Islet precursor cell (in vitro differentiated cells): ENCODE measurements around the gene PRPSAP1.
"Not testable (repeated sequence)": the region's sequence is repeated elsewhere in the genome, so short reads cannot be mapped to it uniquely, and the experiment has no call there.

Source experiments
- DNase-seq: peaks from one replicate; pipeline ENCODE4 v3.0.0-alpha.2; 2018

The PRPSAP1 gene

DNA sequence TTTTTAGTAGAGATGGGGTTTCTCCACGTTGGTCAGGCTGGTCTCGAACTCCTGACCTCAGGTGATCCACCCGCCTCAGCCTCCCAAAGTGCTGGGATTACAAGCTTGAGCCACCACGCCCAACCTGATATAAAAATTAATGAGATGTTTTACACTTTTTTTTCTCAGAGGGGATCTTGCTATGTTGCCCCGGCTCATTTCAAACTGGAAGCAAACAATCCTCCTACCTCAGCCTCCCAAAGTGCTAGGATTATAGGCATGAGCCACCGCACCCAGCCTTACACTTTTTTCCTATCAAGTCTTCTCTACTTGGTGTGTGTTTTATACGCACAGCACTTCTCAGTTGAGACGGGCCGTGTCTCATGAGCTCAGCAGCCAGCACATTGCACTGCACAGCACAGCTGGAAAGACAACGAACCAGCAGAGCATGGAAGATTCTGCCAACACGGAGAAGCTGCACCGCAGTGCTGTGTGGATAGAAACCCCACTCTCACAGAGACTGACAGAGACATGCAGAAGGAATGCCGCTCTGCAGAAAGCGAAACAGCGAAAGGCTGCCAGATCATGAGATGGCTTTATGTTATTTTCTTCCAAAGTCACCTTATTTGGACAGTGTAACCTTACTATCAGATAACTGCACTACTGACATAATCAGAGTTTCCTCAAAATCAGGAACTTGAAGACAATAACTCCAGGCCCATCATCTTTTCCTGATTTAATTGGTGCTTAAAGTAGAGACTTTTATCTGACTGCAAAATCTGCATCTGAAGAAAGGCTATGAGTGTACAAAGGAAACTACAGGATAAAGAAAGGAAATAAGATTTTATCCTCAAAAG is 39.1 kb downstream of the PRPSAP1 start:
- no peak for DNase-seq

DNA sequence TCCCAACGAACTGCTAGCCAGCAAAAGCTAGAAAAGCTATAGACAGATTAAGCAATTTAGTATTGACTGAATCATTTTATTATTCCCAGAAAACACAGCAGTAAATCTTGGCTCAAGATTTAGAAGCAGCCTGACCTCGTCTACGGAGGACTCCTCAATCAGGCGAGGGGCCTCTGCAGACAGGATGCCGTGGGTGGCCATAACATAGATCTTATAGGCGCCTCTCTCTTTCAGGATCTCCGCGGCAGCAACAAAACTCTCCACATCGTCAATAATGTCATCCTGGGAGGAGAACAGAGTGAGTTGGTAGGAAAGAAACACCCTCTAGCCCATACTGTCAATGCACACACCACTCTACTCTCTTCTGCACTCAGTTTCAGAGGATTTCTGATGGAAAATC is 41.0 kb downstream of the PRPSAP1 start:
- DNase-seq = no peak

DNA sequence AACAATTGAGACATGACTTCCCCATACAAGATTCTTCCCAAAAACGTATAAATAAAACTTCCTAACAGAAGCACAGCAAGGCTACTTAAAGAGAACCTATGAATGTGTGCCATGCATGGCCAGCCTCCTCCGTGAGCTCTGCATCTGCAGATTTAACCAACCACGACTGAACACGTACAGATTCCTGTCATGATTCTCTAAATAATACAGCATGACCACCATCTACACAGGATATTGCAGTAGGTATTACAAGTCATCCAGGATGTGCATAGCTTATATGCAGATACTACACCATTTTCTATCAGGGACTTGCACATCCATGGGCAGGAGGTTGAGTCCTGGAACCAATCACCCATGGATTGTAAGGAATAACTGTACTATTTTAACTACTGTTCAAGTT is 44.3 kb downstream of the PRPSAP1 start:
- no peak for DNase-seq

DNA sequence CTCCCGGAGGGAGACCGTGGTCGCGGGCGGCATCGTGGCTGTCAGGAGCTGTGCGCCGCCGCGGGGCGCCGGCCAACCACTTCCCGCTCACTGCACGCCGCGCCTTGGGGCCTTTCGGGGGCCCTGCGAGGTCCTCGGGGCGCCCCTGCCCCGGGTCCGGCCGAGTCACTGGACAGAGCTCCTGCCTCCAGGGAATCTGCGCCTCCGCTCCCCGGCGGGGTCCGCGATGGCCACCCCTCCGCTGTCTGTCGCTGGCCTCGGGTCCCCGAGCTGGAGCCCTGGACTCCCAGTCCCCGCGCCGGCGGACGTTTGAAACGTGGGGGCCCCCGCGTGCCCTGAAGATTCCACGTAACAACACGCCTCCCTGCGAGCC is 45.8 kb downstream of the PRPSAP1 start, which contains the start of gene QRICH2:
Gene QRICH2, minus strand, starts transcription at position 311 of the 373 bp plus-strand sequence. Its CDS starts 278 bp downstream, at position 33.
- DNase-seq = no peak

DNA sequence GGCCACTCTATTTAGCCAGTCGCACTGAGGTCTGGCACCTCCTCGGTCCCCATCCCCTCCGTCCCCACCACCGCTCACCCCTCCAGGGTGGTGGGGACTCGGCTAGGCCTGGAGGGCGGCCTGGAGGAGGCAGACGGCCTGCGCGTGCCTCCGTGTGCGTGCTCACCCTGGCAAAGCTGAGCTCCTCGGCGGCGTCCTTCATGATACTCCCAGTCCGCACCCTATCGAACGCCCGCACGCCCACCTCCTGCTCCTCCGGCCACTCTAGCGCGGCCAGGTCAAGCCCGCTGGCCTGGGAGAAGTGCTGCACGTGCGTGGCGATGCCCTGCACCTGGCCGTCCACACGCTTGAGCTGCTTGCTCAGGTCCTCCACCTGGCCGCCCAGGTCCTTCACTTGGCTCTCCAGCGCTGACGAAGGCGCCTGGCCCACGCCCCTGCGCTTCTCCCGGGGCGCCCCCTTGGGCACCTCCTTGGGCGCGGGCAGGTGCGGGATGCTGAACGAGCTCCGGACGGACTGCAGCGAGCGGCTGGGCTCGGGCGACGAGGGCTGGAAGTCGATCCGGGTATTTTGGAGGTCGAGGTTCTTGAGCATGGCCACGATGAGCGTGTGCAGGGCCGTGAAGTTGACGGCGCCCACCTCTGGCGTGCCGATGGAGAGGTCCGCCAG is 46.3 kb downstream of the PRPSAP1 start:
- DNase-seq = no peak

DNA sequence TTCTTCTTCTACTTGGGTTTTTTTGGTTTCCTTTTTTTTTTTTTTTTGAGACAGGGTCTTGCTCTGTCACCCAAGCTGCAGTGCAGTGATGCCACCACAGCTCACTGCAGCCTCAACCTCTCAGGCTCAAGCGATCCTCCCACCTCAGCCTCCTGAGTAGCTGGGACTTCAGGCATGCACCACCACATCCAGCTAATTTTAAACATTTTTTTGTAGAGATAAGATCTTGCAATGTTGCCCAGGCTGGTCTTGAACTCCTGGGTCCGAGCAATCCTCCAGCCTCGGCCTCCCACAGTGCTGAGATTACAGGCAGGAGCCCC is 48.6 kb downstream of the PRPSAP1 start:
- DNase-seq = not testable (repeated sequence)

DNA sequence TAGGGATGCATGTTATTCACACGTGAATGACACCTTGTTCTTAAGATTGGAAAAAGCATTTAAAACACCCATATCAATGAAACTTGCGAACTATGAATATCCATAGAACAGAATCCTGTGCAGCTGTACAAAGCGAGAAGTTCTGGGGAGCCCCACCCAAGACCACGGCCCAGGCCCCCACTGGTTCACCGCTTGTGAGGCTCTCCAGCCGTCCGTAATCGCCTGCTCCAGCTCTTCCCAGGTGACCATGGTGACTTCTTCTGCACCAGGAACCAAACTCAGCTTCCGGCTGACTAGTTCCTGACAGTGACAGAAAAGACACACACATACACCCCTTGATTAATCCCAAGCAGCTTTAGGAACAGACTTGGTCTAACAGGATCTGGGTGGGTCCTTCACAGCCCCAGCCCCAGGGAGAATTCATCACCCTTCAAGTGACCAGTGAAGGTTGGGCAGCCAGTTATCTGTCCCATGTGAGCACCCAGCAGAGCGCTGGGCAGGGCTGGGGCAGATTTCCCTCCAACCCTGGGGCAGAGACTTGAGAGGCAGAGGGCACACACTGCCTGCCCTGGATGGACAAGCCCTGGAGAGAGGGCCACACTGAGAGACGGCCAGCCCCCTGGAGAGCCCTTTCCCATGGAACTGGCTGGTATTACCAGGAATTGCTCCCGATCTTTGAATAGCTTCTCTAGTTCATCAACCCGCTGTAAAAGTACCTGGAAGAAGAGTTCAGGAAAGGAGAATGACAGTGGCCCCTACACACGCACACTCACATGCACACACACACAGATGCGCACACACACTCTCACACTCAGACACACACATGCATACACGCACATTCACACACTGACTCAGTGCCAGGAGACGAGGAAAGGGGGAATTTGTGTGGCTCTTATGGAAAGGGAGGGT is 49.2 kb downstream of the PRPSAP1 start:
- DNase-seq = peak; percentile 55

DNA sequence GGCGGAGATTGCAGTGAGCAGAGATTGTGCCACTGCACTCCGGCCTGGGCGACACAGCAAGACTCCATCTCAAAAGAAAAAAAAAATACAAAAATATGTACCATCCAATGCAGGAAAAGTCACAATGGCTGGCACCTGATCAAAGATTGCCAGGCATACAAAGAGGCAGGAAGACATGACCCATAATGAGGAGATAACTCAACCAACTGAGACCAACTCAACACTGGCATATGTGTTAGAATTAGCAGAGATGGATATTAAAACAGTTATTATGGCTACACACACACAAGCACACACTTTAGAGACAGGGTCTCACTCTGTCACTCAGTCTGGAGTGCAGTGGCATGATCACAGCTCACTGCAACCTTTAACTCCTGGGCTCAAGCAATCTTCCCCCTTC is 56.3 kb downstream of the PRPSAP1 start:
- DNase-seq = no peak

DNA sequence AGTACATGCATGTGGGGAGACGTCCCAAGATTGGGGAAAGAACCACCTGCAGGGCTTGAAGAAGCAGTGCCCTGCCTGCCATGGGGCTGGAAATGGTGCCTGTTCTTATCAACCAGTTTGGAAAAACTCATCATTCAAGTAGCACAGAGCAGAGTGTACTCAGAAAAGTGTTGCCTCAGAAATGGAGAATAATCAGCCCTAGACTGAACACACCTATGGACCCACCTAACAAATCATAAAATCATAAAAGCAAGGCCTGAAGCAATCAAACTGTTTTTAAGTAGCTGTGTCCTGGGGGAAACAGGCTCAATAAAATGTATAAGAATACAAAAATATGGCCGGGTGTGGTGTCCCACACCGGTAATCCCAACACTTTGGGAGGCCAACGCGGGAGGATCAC is 56.8 kb downstream of the PRPSAP1 start:
- DNase-seq = no peak

DNA sequence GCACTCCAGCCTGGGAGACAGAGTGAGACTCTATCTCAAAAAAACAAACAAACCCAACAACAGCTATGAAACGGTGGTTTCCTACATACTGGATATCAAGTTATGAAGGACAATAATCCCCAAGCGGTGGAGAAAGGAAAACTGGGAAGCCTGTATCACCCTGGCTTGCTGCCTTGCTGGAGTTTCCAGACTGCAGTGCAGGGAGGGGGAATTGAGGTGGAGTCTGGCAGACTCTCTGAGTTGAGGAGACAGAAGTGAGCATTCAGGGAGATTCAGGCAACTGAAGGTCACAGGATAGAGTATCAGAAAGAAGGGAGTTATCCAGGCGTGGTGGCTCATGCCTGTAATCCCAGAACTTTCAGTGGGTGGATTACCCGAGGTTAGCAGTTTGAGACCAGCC is 57.5 kb downstream of the PRPSAP1 start:
- no peak for DNase-seq

DNA sequence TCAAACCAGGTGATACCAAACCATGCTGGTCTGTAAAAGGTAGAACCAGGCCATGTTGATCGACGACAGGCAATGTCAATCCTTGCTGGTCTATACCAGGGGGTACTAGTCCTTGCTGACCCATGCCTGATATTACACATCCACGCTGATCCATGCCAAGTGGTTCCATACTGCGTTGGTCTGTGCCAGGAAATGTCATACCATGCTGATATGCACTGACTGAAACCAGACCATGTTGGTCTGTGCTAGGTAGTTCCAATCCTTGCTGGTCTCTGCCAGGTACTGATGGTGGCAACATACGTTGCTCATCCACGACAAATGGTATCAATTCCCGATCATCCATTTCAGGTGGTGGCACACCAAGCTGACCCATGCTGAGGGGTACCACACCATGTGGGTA is 60.6 kb downstream of the PRPSAP1 start:
- DNase-seq = no peak

DNA sequence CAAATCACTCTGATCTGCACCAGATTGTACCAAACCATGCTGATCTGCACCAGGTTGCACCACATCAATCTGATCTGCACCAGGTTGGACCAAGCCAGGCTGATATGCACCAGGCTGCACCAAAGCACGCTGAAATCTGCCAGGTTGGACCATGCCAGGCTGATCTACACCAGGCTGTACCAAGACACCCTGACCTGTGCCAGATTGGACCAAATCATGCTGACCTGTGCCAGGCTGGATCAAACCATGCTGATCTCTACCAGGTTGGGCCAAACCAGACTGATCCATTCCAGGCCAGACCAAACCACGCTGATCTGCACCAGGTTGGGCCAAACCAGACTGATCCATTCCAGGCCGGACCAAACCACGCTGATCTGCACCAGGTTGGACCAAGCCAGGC is 61.1 kb downstream of the PRPSAP1 start:
- DNase-seq = no peak

DNA sequence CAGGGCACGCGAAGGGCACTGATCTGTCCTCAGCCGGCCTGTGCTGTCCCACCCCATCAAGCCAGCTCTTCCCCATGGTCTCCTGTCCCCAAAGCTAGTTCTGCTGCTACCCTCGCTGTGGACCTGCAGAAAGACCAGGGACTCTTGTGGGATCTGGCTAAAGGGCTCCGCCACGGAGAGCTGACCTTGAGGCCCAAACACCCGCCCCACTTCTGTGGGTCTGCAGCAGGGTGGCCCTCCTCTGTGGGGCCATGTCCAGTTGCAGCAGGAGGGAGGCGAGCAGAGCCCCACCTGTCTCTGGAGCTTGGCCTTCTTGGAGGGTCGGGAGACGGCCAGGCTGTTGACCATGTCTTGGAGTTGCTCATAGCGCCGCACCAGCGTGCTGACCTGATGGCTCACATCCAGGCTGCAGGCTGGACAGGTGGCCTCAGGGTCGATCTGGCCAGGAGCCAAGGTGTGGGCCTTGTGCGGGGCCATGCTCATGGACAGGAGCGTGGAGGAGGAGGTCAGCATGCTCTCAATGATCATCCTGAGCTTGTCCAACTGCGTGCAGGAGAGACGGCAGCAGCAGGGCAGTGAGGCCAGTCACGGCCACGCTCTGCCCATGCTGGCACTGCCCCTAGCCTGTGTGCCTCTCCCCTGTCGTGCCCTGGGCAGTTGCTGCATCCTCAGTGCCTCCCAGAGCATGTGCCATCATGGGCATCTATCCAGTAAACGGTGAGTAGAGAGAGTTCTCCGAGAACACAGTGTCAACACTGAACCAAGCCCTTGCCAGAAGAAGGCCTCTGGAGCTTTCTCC is 71.9 kb downstream of the PRPSAP1 start:
- no peak for DNase-seq

DNA sequence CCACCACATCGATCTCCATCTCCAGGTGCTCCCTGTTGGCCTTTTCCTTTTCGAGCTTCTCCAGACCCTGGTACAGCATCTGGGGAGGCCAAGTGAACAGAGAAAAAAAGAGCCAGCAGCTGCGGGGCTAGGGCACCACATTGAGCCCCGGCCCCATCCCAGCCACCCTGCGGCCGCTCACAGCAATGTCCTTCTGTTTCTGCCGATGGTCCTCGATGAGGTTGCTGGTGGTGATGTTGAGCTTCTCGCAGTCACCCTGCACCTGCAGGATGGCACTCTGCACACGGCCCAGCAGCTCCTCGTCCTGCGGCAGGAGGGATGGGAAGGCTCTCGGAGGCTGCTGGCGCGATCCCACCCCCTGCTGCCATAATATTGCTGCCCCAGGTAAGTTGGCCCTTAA is 73.1 kb downstream of the PRPSAP1 start:
- no peak for DNase-seq

DNA sequence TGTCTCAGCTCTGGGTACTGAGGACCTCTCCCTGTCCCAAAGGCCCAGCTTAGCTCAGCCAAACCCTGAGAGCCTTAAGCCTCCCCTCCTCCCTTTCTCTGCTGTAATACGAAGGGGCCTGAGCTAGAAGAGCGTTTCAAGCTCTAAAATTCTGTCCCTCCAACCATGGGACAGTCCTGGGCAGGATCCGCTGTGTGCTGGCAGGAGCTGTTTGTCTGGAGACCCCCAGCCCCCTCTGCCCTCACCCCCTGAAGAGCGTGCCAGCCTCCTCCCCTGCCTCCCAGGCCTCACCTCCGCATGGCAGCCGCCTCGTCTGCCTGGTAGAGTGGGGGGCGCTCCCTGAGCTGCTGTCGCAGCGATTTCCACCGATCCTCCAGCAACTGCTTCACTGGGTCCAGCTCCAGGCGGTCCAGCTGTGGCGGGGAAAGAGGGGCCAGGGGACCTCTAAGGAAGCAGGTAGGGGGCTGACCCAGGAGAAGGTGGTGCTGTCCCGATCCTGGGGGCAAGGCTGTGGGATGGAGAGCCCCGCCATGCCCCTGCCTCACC is 73.9 kb downstream of the PRPSAP1 start:
- no peak for DNase-seq

DNA sequence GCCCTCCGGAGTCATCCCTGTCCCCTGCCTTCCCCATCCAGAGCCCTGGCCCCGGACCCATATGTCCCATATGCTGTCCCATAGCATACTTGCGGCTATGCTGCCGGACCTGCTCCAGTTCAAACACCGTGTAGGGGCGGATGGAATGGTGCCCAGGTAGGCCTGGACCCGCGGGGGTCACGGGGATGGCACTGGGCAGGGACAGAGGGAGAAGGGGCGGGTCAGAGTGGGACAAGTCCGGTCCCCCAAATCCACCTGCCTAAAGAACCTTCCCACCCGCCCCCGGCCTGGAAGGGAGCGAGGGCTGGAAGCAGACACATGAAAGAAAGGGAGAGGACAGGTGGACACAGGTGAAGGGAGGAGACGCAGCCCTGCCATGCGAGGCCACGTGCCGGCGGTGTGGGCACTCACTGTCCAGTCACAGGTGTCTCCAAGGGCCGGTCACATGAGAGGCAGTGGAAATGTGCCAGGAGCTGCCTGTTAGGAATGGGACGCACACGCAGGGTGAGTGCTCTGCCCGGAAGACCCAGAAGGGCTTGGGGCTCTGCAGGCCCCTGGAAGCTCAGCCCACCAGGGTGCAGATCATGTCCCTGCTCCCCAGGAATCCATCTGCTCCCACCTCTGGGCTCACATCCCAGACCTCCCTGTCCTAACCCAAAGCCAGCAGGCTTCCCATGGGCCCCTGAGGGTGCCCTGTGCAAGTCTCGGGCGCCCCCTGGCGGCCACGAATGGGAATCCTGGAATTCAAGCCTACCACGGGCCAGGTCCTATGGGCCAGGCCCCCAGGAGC is 74.6 kb downstream of the PRPSAP1 start:
- DNase-seq = peak; percentile 96

DNA sequence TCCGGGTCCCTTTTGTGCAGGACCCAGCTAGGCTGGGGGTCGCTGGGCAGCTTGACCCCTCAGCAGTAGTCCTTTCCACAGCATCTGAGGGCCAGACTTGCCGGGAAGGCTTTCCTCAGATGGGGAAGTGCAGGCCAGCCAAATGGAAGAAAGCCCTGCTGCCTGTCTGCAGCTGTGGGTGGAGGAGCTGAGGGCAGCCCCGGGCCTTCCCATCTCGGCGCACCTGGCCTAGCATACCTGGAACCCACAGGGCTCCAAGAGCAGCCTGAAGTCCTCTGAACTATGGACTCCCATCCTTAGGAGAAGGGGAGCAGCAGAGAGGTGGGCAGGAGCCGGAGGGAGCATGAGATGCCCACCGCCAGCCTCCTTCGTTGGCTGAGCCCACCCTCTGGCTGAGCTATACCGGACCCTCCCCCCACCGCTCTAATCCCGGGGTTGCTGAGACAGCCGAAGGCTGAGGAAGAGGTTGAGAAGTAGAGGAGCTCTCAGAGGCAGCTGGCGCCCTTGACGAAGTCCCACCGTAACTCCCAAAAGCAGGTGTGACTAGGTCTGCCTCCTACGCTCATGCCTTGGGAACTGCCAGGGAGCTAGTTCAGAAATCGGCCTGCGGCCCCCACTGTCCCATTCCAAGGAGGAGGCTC is 75.3 kb downstream of the PRPSAP1 start:
- no peak for DNase-seq

DNA sequence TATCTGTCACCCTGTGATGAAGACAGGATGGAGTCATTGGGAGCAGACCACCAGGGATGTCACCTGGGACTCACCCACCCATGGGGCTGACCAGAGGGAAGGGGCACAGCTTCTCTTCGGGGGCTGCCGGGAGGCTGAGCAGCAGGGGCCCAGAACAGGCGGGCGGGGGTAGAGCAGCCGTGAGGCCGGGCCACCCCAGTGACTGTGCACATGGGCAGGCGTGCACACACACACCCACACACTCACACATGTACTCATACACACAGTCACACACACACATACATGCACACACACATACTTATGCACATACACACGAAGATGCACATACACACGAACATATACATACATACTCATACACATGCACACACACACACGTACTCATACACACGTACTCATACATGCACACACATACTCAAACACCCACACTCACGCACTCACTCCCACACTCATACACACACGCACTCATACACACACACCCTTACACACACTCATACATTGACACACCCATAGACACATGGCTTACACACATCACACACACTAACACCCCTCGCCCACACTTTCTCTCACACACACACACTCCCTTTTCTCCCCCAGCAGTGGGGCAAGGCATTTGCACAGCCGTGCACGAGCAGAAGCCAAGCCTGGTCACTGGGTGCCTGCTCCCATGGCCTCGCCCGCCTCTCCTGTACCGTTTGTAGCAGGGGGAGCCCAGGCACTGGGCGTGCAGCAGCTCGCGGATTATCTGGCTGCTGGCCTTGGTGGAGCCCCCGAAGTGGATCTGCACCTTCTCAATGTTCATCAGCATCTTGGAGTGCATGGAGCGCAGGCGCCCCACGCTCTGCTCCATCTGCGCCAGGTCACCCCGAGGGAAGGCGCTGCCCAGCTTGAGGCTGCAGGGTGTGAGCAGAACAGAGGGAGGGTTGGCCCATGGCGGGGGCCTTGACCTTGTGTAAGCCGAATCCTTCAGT is 76.1 kb downstream of the PRPSAP1 start:
- peak; percentile 59 for DNase-seq

DNA sequence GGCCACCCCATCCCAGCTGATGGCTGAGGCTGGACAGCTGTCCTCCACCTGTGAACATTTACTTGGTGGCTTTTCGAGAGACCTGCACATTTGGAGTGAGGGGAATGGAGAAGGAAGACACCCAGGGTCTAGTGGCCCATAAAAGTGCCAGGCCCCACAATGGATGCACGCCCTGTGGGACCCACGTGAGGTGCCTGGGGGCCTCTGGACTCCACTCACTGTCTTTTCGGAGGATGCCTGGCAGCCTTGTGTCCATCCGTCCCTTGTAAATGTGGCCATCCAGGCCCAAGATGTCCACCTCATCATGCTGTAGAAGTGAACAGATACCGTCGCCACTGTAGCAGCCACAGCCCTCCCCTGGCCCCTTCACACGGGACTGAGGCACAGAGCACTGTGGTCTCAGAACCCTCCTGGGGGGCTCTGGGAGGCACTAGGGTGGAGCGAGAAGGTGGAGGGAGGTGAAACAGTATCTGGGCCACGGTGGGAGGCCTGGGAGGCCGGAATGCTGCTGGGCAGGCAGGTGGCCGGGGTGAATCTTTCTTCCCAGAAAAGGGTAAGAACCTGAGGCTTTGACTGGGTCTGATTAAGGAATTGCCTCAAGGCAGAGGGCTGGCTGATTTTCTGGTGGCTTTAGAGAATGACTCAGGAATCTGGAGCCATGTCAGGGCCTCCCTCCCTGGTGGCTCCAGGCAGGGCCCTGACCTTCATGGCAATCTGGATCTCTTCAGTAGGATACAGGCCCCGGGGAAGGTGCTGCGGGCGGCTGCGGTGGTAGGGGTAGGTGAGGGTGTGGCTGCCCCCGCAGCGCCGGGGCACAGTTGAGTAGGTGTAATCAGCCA is 77.0 kb downstream of the PRPSAP1 start:
- peak; percentile 95 for DNase-seq
